Stimulated activated naive CD8-positive, alpha-beta T cell treated with anti-CD3 and anti-CD28 coated beads, Interleukin-15, amount 100 ng/mL, for 72 hours (primary cell): ENCODE results near the gene CHPF.

Source experiments
- ATAC-seq: fragments of 150-1000 bp; cut with Tn5 transposase; 2 replicates; pipeline ENCODE4 v1.10.0; 2021; ENCODE audit warnings: mild to moderate bottlenecking, moderate library complexity
- DNase-seq, 2 donors: peaks; one replicate each; pipeline ENCODE4 v3.0.0; 2021 to 2022
- H3K27ac Mint-ChIP-seq, 2 donors: one replicate each; pipeline ENCODE4 v1.8.0; 2022; ENCODE audit warnings: mild to moderate bottlenecking in 2 of 2, mixed read lengths in 2 of 2, moderate library complexity in 2 of 2
- H3K27me3 Mint-ChIP-seq: one replicate; pipeline ENCODE4 v1.8.0; 2022; ENCODE audit warnings: mixed read lengths
- H3K4me1 Mint-ChIP-seq: one replicate; pipeline ENCODE4 v1.8.0; 2022; ENCODE audit warnings: mild to moderate bottlenecking, mixed read lengths
- H3K4me3 Mint-ChIP-seq, 2 donors: one replicate each; pipeline ENCODE4 v1.8.0; 2022; ENCODE audit warnings: mild to moderate bottlenecking in 2 of 2, mixed read lengths in 2 of 2, moderate library complexity in 1 of 2
- H3K9me3 Mint-ChIP-seq, 2 donors: one replicate each; pipeline ENCODE4 v1.8.0; 2022; ENCODE audit warnings: mixed read lengths in 2 of 2

The CHPF gene

DNA sequence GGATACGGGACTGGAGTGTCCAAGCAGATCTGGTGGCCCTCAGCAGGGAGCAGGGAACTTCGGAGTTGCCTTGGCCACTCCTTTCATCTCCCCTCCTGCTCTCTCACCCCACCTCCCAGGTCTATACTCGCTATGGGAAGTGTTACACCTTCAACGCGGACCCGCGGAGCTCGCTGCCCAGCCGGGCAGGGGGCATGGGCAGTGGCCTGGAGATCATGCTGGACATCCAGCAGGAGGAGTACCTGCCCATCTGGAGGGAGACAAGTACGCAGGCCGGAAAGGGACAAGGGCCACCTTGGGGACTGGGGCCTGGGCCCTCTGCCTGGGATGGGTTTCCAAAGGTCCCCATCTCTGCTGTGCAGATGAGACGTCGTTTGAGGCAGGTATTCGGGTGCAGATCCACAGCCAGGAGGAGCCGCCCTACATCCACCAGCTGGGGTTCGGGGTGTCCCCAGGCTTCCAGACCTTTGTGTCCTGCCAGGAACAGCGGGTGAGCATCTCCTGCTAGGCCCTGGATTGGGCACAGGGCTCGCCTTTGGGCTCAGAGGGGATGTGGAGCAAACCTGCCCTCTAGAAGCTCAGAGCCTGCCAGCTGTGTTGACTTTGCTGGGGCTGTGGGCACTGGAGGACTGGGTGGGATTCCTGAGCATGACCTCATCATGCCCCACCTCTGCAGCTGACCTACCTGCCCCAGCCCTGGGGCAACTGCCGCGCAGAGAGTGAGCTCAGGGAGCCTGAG is 11.8 kb downstream of the CHPF start:
- H3K4me1 Mint-ChIP-seq: peaks cover 8% of the 10 kb centered on the region
- H3K4me3 Mint-ChIP-seq: no peak overlapping the region
- DNase-seq: no peak
- H3K27ac Mint-ChIP-seq: no peak overlapping the region
- peaks cover 56% of the 10 kb centered on the region for H3K27me3 Mint-ChIP-seq
- ATAC-seq: no peak
- H3K9me3 Mint-ChIP-seq: no peaks in the 10 kb centered on the region

DNA sequence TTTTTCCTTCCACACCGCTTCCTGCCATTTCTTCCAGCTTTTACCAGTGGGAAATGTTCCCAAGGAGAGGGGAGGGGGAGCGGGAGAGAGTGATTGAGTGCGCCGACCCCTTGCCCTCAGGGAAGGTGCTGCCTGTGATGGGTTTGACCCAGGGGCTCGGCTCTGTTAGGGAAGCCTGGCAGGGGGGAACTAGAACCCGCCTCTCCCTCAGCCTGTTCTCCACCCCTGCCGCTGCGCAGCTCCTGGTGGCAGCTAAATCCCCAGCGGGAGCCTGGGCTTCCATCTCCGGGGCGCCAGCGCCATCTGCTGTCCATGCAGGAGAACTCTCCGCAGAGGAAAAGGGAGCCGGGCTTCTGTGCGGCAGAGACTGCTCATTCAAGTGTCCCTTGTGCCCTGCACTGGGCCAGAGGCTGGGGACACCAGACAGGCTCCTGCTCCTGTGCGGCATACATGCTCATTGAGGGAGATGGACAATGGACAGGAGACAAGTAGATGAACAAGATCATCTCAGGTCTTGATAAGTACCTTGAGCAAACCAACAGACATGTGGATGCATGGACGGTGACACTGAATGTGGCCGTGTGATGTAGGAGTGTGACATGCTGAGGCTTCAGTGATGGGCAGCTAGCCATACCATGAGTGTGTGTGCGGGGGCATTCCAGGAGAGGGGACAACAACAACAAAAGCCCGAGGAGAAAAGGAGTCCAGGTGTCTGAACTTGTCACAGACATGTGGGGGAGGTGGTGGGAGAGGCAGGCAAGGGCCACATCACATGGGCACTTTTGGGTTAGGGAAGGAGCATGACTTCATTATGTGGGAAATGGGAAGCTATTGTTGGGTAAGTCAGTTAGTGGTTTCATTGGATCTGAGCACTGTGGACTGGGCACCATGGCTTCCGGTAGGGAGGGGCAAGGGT is 13.3 kb downstream of the CHPF start:
- Mint-ChIP-seq H3K4me1 (peaks cover 8% of the 10 kb centered on the region), H3K4me3 (no peak overlapping the region), H3K27me3 (peaks cover 71% of the 10 kb centered on the region), H3K9me3 (no peaks in the 10 kb centered on the region), H3K27ac (no peak overlapping the region)
- ATAC-seq (peak; percentile 83), DNase-seq (peak; percentile 85 to 86)

DNA sequence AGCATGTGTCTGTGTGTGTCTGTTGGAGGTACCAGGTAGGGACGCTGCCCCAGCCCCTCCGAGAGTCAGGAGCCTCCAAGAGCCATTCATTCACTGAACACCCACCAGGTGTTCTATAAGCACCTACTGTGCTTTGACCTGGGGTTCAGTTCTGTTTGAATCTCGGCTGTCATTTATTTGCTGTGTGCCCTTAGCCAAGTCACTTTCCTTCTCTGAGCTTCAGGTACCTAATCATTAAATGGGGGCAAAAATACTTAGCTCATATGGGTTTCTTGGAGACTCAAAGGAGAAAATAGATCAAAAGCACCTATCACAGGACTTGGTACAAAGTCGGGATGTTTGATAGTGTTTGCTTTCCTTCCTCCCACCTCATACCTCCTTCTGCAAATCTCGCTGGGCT is 16.1 kb downstream of the CHPF start:
- ATAC-seq (no peak), DNase-seq (no peak)
- Mint-ChIP-seq H3K9me3 (no peaks in the 10 kb centered on the region), H3K27me3 (peaks cover 89% of the 10 kb centered on the region), H3K4me1 (peaks cover 14% of the 10 kb centered on the region), H3K4me3 (no peak overlapping the region), H3K27ac (no peak overlapping the region)

DNA sequence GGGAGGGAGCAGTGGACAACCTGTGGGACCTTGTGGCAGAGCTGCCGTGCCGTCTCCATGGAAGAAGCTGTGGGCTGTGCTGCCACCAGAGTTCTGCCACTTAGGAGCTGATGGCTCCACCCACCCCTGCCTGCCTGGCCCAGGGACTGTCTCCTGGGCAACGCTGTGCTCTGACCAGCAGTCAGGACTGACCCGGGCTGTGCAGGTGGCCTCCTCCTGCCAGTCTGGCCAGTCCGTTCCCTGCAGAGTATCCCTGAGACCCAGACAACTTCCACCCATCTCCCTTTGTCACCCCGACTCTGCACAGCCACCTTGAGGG is 16.6 kb downstream of the CHPF start:
- Mint-ChIP-seq H3K9me3 (no peaks in the 10 kb centered on the region), H3K27me3 (peaks cover 90% of the 10 kb centered on the region), H3K27ac (no peak overlapping the region), H3K4me3 (no peak overlapping the region), H3K4me1 (peaks cover 16% of the 10 kb centered on the region)
- ATAC-seq (no peak), DNase-seq (no peak)

DNA sequence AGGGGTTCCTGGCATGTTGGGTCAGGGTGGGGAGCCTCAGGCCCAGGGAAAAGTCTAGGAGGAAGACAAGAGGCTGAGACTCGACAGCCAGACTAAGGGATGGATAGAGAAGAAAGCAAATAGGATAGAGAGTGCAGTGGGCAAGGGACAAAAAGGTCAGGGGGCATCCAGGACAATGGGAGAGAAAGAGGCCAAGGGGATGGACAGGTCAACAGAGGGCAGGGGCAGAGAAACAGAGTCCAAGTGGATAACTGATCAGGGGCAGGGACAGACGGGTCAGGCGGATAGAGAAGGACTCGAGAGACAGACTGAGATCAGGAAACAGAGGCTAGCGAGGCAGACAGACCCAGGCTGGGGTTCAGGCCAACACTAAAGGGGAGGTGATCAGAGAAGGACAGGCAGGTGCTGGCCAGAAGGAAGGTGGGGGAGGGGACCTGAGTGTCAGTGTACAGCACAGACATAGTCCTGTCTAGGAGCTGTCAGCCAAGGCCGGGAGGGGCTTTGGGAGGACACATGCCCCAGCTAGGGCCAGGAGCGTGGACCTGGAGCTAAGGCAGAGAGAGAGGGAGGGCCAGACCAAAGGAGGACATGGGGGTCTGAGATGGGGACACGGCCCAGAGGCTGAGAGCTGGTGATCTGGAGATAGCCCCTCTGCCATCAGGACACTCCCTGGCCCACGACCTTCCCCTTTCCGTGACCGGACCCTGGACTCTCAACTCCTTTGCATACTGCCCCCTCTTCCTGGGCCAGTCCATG is 17.1 kb downstream of the CHPF start:
- Mint-ChIP-seq H3K27me3 (peaks cover 93% of the 10 kb centered on the region), H3K27ac (peak overlapping the region in 1 of 2 donors; percentile 13), H3K4me3 (no peak overlapping the region), H3K4me1 (peaks cover 21% of the 10 kb centered on the region), H3K9me3 (no peaks in the 10 kb centered on the region)
- ATAC-seq (no peak), DNase-seq (no peak)

DNA sequence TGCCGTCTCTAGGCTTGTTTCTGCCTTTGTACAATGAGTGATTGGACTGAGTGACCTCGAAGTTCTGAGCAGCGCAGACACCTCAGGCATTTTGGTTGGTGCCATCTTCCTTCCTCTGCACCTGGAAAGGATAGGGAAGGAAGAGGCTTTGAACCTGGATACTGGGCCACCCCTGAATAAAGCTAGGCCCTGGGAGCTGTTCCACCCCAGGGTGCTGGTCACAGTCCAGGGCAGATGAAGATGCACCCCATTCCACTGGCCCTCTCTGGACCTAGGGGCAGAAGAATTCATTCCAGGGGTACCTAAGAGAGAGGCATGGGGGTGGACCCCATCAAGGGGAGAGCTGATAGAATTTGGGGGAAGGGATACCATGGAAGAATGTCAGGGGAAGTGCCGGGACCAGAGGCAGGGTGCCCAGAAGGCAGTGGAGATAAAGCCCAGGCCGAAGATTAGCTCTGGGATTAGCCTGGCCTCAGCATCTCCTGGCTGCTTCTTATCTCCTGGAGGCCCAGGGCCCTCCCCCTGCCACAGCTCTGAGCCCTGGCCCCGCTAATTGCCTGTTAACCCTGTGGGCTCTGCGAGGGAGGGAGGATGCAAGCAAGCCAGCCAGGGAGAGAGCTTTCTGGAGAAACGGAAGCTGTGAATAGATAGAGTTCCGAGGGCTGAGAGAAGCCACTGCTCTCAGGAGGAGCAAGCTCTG is 17.9 kb downstream of the CHPF start:
- Mint-ChIP-seq H3K4me1 (peaks cover 26% of the 10 kb centered on the region), H3K9me3 (no peaks in the 10 kb centered on the region), H3K27me3 (peaks cover 93% of the 10 kb centered on the region), H3K27ac (no peak overlapping the region), H3K4me3 (no peak overlapping the region)
- ATAC-seq: no peak
- DNase-seq: no peak

DNA sequence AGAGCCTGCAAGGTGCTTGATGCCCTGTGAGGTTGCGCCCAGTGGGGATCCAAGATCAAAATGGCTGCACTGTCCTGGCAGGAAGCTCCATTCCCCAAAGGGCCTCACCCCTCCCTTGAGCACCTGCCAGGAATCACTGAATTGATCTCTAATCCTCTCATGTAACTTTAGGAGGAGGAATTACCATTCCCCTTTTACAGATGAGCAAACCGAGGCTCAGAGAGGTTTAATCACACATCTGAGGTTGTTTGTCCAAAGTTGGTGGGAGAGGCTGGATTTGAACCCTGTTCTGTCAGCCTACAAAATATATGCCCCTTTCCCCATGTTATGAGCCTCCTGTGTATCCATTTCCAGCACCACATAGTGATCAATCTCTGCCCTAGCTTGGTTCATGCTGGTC is 18.8 kb downstream of the CHPF start:
- no peak overlapping the region for H3K27ac Mint-ChIP-seq
- H3K4me1 Mint-ChIP-seq: peaks cover 20% of the 10 kb centered on the region
- peaks cover 93% of the 10 kb centered on the region for H3K27me3 Mint-ChIP-seq
- no peak for ATAC-seq
- H3K4me3 Mint-ChIP-seq: no peak overlapping the region
- no peak for DNase-seq
- no peaks in the 10 kb centered on the region for H3K9me3 Mint-ChIP-seq

DNA sequence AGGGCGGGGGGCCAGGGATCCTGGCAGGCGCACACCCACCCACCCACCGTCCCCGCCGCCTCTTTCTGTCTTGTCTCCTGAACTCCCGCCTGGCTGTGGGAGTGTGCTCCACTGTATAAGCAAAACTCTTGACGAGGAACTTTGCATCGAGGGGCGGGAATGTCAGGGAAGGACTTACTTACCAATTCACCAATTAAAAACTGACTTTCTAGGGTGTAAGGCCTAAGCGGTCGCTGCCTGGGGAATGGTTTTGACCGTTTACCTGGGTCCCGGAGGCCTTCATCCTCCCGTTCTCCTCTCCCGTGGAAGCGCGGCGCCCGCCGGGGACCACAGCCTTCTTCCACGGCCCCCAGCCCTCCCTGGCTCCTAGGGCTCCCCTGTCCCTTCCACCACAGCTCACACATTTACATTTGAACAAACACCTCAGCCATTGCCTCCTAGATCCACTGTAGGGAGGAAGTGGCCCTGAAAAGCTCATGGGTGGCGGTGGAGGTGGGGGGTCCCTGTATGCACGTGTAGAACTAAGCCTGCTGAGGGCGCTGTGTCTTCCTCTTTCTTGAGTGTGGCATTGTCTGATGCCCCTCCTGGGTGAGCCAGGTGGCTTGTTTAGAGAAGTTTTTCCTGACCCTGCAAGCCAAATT is 20.5 kb downstream of the CHPF start:
- peaks cover 93% of the 10 kb centered on the region for H3K27me3 Mint-ChIP-seq
- H3K27ac Mint-ChIP-seq: no peak overlapping the region
- H3K4me3 Mint-ChIP-seq: peak overlapping the region in 1 of 2 donors; percentile 52
- no peak for DNase-seq
- H3K4me1 Mint-ChIP-seq: peaks cover 18% of the 10 kb centered on the region
- no peaks in the 10 kb centered on the region for H3K9me3 Mint-ChIP-seq
- peak; percentile 19 for ATAC-seq

DNA sequence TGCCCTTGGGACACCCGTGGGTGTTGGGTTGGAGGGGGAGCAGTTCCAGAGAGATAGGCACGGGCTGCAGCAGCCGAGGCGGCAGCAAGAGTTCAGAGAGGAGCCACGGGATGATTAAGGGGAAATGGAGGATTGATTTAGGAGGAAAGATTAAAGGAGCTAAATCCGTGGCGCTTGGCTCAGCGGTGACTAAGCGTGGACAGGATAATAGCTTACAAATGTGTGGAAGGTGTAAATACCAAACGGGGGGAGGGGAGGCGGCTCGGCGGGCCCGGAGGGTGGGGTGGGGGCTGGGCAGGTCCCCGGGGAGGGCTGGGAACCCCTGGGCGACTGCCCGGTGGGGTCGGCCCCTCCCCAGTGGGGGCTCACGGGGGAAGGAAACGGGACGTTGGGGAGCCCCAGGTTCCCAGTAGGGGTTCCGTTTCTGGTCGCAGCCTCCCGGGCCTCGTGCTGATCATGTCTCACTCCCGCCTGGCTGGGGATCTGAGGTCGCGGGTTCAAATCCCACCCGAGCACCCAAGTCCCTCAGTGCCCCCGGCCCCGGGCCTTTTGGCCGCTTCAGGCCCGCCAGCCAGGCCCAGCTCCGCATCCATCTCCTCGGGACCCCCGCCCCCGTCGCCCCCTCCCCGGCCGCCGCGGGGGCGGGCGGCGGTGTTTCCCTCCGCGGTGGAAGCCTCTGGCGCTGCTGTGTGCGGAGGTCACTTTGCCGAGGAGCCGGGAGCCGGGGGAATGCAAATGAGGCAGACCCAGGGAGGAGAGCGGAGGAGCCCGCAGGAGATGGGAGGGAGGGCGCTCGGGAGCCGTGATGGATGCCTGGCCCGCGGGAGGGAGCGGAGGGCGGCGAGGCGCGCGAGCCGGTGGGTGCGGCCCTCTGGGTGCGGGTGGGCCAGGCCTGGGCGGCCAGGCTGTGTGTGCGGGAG is 21.2 kb downstream of the CHPF start:
- Mint-ChIP-seq H3K4me1 (peaks cover 18% of the 10 kb centered on the region), H3K4me3 (peak overlapping the region; percentile 11 to 35), H3K27me3 (peaks cover 93% of the 10 kb centered on the region), H3K27ac (no peak overlapping the region), H3K9me3 (no peaks in the 10 kb centered on the region)
- DNase-seq (no peak), ATAC-seq (no peak)

DNA sequence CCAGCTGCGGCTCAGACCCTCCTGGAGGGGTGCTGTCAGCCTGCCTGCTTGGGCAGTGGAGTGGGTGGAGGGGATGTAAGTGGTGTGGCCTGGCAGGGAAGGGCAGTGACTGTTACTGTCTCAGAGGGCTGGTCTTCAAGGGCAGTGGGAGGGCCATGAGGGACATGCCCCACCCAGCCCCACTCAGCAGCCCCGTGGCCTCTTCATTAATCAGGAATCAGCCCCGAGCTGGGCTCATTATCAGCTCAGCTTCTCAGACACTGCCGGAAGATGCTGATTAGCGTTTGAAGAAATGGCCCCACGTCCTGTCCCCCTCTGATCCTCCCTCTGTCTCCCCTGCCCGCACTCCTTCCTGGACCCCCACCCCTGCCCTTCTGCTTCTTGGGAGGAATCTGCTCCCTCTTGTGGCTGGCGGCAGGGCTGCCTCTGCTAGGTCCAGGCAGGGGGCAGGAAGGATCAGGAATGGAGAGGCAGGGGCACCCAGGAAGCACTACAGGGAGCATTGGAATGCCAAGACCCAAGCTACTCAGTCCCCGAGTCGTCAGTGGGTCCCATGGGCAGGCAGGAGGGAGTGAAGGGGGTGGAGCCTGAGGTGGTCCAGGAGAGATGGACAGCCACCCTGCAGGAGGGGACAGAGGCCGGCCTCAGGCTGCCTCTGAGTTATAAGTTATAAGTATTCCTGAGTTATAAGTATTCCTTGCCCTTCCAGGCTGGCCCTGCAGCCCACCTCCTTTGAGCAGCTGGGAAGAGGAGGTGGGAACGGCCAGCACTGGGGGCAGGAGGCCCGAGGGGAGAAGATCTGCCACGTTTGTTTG is 22.3 kb downstream of the CHPF start:
- DNase-seq (no peak), ATAC-seq (peak; percentile 26)
- no peaks in the 10 kb centered on the region for H3K9me3 Mint-ChIP-seq
- H3K27me3 Mint-ChIP-seq: peaks cover 93% of the 10 kb centered on the region
- no peak overlapping the region for H3K27ac Mint-ChIP-seq
- peak overlapping the region; percentile 11 to 35 for H3K4me3 Mint-ChIP-seq
- H3K4me1 Mint-ChIP-seq: peaks cover 18% of the 10 kb centered on the region

DNA sequence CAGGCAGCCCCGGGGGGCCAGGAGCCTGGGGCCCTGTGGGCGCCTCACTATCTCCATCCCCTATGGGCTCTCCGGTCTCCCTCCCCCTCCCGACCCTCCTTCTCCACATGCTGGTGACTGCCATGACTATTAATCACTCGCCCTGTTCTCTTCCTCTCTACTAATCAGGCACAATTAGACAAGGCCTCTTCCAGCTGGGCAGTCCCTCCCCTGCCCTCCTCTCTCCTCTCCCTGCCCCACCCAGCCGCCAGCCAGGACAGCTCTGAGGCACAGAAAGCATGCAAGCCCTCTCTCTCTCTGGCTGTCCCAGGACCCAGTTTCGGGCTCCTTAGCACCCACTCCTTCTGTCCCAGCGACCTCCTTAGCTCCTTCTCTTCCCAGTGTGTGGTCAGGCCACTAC is 23.5 kb downstream of the CHPF start:
- DNase-seq: no peak
- H3K9me3 Mint-ChIP-seq: no peaks in the 10 kb centered on the region
- no peak overlapping the region for H3K4me3 Mint-ChIP-seq
- peaks cover 93% of the 10 kb centered on the region for H3K27me3 Mint-ChIP-seq
- no peak for ATAC-seq
- peaks cover 18% of the 10 kb centered on the region for H3K4me1 Mint-ChIP-seq
- H3K27ac Mint-ChIP-seq: no peak overlapping the region

DNA sequence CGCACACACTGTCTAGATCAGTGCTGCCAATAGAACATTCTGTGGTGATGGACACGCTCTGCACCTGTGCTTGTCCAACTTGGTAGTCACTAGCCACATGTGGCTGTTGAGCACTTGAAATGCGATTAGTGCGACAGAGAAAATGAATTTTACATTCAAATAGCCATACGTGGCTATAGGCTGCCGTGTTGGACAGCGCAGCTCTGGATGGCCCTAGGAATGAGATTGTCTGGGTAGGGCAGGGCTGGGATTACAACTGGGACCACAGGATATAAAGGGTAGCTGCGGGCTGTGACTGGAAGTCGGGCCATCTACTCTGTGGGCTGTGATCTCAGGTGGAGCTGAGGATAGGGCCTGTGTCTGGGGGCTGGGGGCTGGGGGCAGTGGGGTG is 24.1 kb downstream of the CHPF start:
- Mint-ChIP-seq H3K27ac (no peak overlapping the region), H3K4me1 (peaks cover 19% of the 10 kb centered on the region), H3K9me3 (no peaks in the 10 kb centered on the region), H3K27me3 (peaks cover 94% of the 10 kb centered on the region), H3K4me3 (no peak overlapping the region)
- ATAC-seq (no peak), DNase-seq (no peak)

DNA sequence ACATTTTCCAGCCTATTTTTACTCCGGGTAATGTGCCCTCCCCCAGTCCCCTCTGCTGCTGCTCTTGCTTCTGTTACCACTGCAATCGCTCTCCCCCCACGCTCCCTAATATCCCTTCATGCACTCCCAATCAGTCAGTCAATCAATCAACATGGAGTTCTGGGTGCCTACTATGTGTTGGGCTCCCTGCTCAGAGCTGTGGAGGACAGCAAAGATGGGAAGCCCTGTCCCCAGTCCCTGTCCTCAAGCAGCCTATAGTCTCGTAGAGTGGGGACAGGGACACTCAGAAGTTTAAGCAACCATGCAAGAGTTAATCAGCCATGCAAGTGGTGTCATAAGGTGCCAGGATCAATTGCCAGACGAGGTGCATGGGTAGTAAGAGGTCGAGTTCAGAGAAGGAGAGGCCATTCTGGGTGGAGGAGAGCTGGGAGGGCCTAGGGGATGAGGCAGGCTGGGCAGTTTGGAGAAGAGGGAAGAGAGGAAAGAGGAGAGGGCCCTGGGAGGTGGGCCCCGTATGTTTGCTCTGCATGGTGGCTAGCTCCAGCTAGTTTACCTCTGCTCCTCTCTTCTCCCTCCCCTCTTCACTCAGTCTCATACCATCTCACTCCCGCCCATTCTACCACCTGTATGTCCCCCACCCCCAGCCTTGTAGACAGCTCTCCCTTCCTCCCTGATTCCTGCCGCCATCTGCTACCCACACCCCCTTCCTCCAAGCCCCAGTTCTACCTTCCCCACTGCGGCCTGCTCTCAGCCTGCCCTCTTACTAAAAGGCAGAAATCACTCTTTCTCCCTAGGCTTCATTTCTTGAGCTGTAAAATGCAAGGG is 25.4 kb downstream of the CHPF start:
- Mint-ChIP-seq H3K27me3 (peaks cover 96% of the 10 kb centered on the region), H3K27ac (no peak overlapping the region), H3K9me3 (no peaks in the 10 kb centered on the region), H3K4me1 (peaks cover 27% of the 10 kb centered on the region), H3K4me3 (no peak overlapping the region)
- DNase-seq: no peak
- no peak for ATAC-seq
